Ectodermal cell (in vitro differentiated cells): ENCODE measurements around the gene KNL1. TPM values are rescaled to one million over a fixed set of nuclear protein-coding genes. Genes with fewer than 3 reads are reported as not detected.

Experiments
- H3K27ac ChIP-seq: 2 replicates; pipeline ENCODE4 v1.7.0; 2013; ENCODE audit warnings: mild to moderate bottlenecking, low read depth, low read length; ENCODE audit not compliant: insufficient read depth, poor library complexity, severe bottlenecking
- H3K27me3 ChIP-seq: 2 replicates; pipeline ENCODE4 v1.7.0; 2013; ENCODE audit warnings: mild to moderate bottlenecking, low read length; ENCODE audit not compliant: insufficient read depth, control insufficient read depth, poor library complexity, severe bottlenecking
- H3K36me3 ChIP-seq: one replicate; pipeline ENCODE4 v1.7.0; 2013; ENCODE audit warnings: low read length; ENCODE audit not compliant: control insufficient read depth, insufficient read depth
- H3K4me1 ChIP-seq: one replicate; pipeline ENCODE4 v1.7.0; 2013; ENCODE audit warnings: low read length; ENCODE audit not compliant: control insufficient read depth, insufficient read depth
- H3K4me3 ChIP-seq: 2 replicates; pipeline ENCODE4 v1.7.0; 2013; ENCODE audit warnings: low read depth, low read length, control low read depth; ENCODE audit not compliant: insufficient read depth
- H3K9me3 ChIP-seq: 2 replicates; pipeline ENCODE4 v1.7.0; 2013; ENCODE audit warnings: mild to moderate bottlenecking, low read length, moderate library complexity; ENCODE audit not compliant: control insufficient read depth
- WGBS, 2 experiments: methylation state at CpG; one replicate each; pipeline ENCODE4 v1.1.7; 2013; ENCODE audit warnings: missing lambda C conversion rate in 2 of 2; 5-methylcytosine and 5-hydroxymethylcytosine counted together
- polyA plus RNA-seq, 4 experiments: library from polyadenylated mRNA; stranded (reverse); fragments of 50-300 nt; gene quantifications; one replicate each; pipeline ENCODE4 v1.2.3, GENCODE V29; 2013

Gene KNL1, protein sequence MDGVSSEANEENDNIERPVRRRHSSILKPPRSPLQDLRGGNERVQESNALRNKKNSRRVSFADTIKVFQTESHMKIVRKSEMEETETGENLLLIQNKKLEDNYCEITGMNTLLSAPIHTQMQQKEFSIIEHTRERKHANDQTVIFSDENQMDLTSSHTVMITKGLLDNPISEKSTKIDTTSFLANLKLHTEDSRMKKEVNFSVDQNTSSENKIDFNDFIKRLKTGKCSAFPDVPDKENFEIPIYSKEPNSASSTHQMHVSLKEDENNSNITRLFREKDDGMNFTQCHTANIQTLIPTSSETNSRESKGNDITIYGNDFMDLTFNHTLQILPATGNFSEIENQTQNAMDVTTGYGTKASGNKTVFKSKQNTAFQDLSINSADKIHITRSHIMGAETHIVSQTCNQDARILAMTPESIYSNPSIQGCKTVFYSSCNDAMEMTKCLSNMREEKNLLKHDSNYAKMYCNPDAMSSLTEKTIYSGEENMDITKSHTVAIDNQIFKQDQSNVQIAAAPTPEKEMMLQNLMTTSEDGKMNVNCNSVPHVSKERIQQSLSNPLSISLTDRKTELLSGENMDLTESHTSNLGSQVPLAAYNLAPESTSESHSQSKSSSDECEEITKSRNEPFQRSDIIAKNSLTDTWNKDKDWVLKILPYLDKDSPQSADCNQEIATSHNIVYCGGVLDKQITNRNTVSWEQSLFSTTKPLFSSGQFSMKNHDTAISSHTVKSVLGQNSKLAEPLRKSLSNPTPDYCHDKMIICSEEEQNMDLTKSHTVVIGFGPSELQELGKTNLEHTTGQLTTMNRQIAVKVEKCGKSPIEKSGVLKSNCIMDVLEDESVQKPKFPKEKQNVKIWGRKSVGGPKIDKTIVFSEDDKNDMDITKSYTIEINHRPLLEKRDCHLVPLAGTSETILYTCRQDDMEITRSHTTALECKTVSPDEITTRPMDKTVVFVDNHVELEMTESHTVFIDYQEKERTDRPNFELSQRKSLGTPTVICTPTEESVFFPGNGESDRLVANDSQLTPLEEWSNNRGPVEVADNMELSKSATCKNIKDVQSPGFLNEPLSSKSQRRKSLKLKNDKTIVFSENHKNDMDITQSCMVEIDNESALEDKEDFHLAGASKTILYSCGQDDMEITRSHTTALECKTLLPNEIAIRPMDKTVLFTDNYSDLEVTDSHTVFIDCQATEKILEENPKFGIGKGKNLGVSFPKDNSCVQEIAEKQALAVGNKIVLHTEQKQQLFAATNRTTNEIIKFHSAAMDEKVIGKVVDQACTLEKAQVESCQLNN (N-terminal part only)
- 26.6 TPM for polyA plus RNA-seq (2013, experiment 1 of 4)
- 23.4 TPM for polyA plus RNA-seq (2013, experiment 2 of 4)
- polyA plus RNA-seq (2013, experiment 3 of 4), result 28.7 TPM
- polyA plus RNA-seq (2013, experiment 4 of 4), result 29.9 TPM

GRCh38 chr15:40593588-40594428 is at the start of gene KNL1:
TSS of gene KNL1 (plus strand) at chr15:40594249. CDS start at chr15:40602932, 8,683 bp downstream.
- peaks cover 4% of the 10 kb centered on the region for H3K4me1 ChIP-seq
- WGBS, 2 experiments, result 2 to 4% methylated on average over 40 to 41 of the region's 41 CpGs
- peak within 1 kb of the TSS; percentile 73 for H3K4me3 ChIP-seq
- no peaks in the 10 kb centered on the region for H3K9me3 ChIP-seq
- H3K27me3 ChIP-seq, result no peaks in the 10 kb centered on the region
- H3K27ac ChIP-seq, result peak within 1 kb of the TSS; percentile 97
- H3K36me3 ChIP-seq, result no peaks in the 10 kb centered on the region

GRCh38 chr15:40545457-40545856 is 48.6 kb upstream of the KNL1 start:
- 50 to 75% methylated on average over 1 of the region's 1 CpG for WGBS, 2 experiments
- Histone ChIP-seq H3K4me1 (no peaks in the 10 kb centered on the region), H3K9me3 (no peaks in the 10 kb centered on the region), H3K4me3 (no peak overlapping the region), H3K36me3 (no peaks in the 10 kb centered on the region), H3K27me3 (no peaks in the 10 kb centered on the region), H3K27ac (no peak overlapping the region)

GRCh38 chr15:40548610-40549009 is 45.4 kb upstream of the KNL1 start:
- WGBS, 2 experiments, result 69 to 75% methylated on average over 2 of the region's 2 CpGs
- Histone ChIP-seq H3K36me3 (peaks cover 2% of the 10 kb centered on the region), H3K4me1 (no peaks in the 10 kb centered on the region), H3K9me3 (no peaks in the 10 kb centered on the region), H3K27me3 (no peaks in the 10 kb centered on the region), H3K4me3 (no peak overlapping the region), H3K27ac (no peak overlapping the region)

DNA sequence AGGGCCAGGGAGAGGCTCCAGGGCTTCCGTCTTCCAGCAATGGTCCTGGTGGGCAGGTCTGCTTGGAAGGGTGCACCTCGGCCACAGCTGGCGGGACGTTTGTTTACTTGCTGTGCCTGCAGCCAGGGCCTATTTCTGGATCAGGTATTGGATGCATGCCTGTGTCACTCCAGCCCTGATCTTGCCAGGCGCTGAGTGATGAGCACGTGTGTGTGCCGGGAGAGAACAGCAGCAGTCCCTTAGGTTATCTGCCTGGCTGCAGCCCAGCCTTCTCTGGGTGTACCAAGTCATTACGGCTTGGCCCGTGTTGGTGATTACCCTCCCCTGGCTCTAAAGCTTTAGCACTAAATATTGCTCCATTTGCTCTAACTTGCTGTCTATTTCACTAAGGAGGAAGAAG is 44.2 kb upstream of the KNL1 start:
- peaks cover 2% of the 10 kb centered on the region for H3K36me3 ChIP-seq
- H3K27ac ChIP-seq, result no peak overlapping the region
- H3K4me1 ChIP-seq, result peaks cover 11% of the 10 kb centered on the region
- H3K4me3 ChIP-seq, result no peak overlapping the region
- no peaks in the 10 kb centered on the region for H3K9me3 ChIP-seq
- WGBS, 2 experiments, result 81 to 85% methylated on average over 9 of the region's 9 CpGs
- H3K27me3 ChIP-seq, result no peaks in the 10 kb centered on the region

- WGBS, 2 experiments, result 93 to 96% methylated on average over 6 of the region's 6 CpGs
Observed at GRCh38 chr15:40550341-40551037, 43.6 kb upstream of the KNL1 start.

DNA sequence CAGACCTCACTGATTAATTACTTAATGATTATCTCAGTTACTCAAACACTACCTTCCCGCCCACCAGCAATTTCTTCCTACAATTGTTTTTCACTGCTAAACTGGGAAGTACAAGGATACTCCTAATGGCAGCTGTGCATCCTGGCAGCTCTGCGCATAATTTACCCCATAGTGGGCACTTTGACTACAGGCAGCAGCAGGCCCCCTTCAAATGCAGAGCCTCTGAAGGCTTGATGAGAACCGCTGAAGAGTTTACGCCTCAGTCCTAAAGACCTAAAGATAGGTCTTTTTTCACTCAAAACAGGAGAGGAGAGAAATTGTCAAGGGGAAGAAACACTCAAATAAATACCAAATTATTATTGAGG is 39.9 kb upstream of the KNL1 start:
- Histone ChIP-seq H3K4me3 (no peak overlapping the region), H3K36me3 (peaks cover 2% of the 10 kb centered on the region), H3K27me3 (no peaks in the 10 kb centered on the region), H3K9me3 (no peaks in the 10 kb centered on the region), H3K4me1 (peaks cover 14% of the 10 kb centered on the region), H3K27ac (no peak overlapping the region)
- 15 to 28% methylated on average over 2 to 4 of the region's 4 CpGs for WGBS, 2 experiments

More at GRCh38 chr15:40550341-40551037, 43.6 kb upstream of the KNL1 start:
- Histone ChIP-seq H3K27ac (no peak overlapping the region), H3K36me3 (peaks cover 2% of the 10 kb centered on the region), H3K27me3 (no peaks in the 10 kb centered on the region), H3K9me3 (no peaks in the 10 kb centered on the region), H3K4me3 (no peak overlapping the region), H3K4me1 (peaks cover 14% of the 10 kb centered on the region)

DNA sequence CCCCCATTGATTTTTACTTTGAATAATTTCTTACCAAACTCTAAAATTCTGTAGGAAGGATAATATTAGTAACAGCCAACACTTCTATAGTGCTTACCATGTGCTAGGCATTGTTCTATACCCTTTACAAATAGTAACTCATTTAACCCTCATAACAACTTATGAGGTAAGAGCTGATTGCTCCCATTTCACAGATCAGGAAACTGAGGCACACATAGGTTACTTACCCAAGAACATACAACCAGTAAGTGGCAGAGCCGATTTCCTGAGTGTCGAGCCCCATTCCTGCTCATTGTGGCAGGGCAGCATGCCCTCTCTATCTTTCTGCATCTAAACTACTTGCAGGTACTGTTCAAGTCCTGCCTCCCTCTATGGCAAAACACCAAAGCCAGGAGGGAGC is 38.2 kb upstream of the KNL1 start:
- WGBS, 2 experiments, result 95 to 99% methylated on average over 2 of the region's 2 CpGs
- Histone ChIP-seq H3K27ac (no peak overlapping the region), H3K4me1 (peaks cover 14% of the 10 kb centered on the region), H3K9me3 (no peaks in the 10 kb centered on the region), H3K36me3 (peaks cover 2% of the 10 kb centered on the region), H3K27me3 (no peaks in the 10 kb centered on the region), H3K4me3 (no peak overlapping the region)

DNA sequence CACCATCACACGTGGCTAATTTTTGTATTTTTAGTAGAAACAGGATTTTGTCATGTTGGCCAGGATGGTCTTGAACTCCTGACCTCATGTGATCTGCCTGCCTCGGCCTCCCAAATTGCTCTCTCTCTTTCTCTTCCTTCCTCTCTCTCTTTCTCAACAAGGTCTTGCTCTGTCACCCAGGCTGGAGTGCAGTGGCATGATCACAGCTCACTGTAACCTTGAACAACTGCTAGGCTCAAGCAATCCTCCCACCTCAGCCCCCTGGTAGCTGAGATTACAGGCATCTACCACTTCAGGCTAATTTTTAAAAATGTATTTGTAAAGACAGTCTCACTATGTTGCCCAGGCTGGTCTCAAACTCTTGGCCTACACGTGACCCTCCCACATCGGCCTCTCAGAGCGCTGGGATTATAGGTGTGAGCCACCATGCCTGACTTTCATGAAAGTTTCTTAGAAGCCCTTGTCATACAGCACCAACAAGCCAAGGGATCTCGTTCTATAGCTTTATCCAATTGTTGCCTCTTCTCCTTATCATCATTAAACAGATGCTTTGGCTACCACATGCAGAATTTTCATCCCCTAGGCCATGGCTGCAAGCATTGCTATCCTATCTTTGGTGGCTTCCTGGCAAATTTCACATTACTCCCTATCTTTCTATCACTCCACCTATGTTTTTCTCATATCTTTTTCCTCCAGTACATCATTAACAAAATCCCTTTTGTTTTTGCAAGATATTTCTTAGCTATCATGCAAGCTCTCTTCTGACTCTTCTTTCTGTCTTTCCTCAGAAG is 34.9 kb upstream of the KNL1 start:
- Histone ChIP-seq H3K9me3 (no peaks in the 10 kb centered on the region), H3K4me3 (no peak overlapping the region), H3K27ac (no peak overlapping the region), H3K27me3 (no peaks in the 10 kb centered on the region), H3K36me3 (no peaks in the 10 kb centered on the region), H3K4me1 (peaks cover 10% of the 10 kb centered on the region)
- 92 to 93% methylated on average over 6 of the region's 6 CpGs for WGBS, 2 experiments
